H1 (cell line): ENCODE results near the gene TERF2IP. TPM values are rescaled to one million over a fixed set of nuclear protein-coding genes. Genes with fewer than 3 reads are reported as not detected.

Experiments used
- CTCF ChIA-PET: fragments of 300-600 bp; sonication (Branson Sonifier 250); formaldehyde crosslinking; loops from one replicate; lab custom pipeline; 2021; ENCODE audit not compliant: partially characterized antibody; lab: Charles Lee
- POLR2A ChIA-PET: fragments of 300-600 bp; sonication (Branson Sonifier 250); formaldehyde crosslinking; loops from one replicate; lab custom pipeline; 2021; ENCODE audit warnings: inconsistent platforms; ENCODE audit not compliant: partially characterized antibody; lab: Charles Lee
- DNase-seq, 2 experiments: peaks; one replicate each; pipeline versions ENCODE4 v3.0.0 to v3.0.0-alpha.2; 2010 to 2022; ENCODE audit warnings: low spot score in 2 of 2, low read depth in 1 of 2, mixed read lengths in 1 of 2
- FAIRE-seq: peaks from 2 replicates; lab custom pipeline; 2011; peaks lifted over from hg19 to GRCh38; lab: Jason Lieb, UNC
- H2AFZ ChIP-seq: 2 replicates; pipeline ENCODE4 v1.8.1; 2012; ENCODE audit warnings: low read length, inconsistent platforms
- H2AK5ac ChIP-seq: 2 replicates; pipeline ENCODE4 v1.6.1; 2013; ENCODE audit warnings: low read depth, low read length
- H2BK120ac ChIP-seq: replicated peaks from 2 replicates; pipeline ENCODE3; 2013; ENCODE audit warnings: low read depth, low read length, inconsistent platforms
- H2BK12ac ChIP-seq: 2 replicates; pipeline ENCODE4 v1.6.1; 2013; ENCODE audit warnings: low read depth, low read length
- H2BK15ac ChIP-seq: 2 replicates; pipeline ENCODE4 v1.6.1; 2013; ENCODE audit warnings: low read length
- H2BK20ac ChIP-seq: 2 replicates; pipeline ENCODE4 v1.6.1; 2013; ENCODE audit warnings: low read length
- H2BK5ac ChIP-seq: 2 replicates; pipeline ENCODE4 v1.6.1; 2013; ENCODE audit warnings: low read depth, low read length
- H3K14ac ChIP-seq: 2 replicates; pipeline ENCODE4 v1.6.1; 2013; ENCODE audit warnings: inconsistent platforms; ENCODE audit not compliant: insufficient read length
- H3K18ac ChIP-seq: 2 replicates; pipeline ENCODE4 v1.6.1; 2013; ENCODE audit warnings: low read length; ENCODE audit errors: extremely low read depth
- H3K23ac ChIP-seq: 2 replicates; pipeline ENCODE4 v1.6.1; 2013; ENCODE audit warnings: inconsistent platforms; ENCODE audit not compliant: insufficient read length
- H3K23me2 ChIP-seq: 2 replicates; pipeline ENCODE4 v1.6.1; 2013; ENCODE audit warnings: low read depth, low read length
- H3K27ac ChIP-seq: 2 replicates; pipeline ENCODE4 v1.6.1; 2011; ENCODE audit warnings: low read depth, low read length, inconsistent platforms
- H3K27me3 ChIP-seq, 4 experiments: replicated peaks in 1 of 4; 1 replicate in 1 of 4; 2 replicates in 3 of 4; pipeline versions ENCODE4 v1.6.1 to v1.8.1; 2011 to 2013; ENCODE audit warnings: low read length in 3 of 4, mild to moderate bottlenecking in 3 of 4, inconsistent platforms in 2 of 4, mixed read lengths in 2 of 4, moderate library complexity in 1 of 4; ENCODE audit not compliant: control insufficient read depth in 3 of 4, insufficient read depth in 3 of 4; ENCODE audit errors: extremely low read depth in 1 of 4
- H3K36me3 ChIP-seq, 4 experiments: 2 replicates each; pipeline versions ENCODE4 v1.6.1 to v1.8.1; 2011 to 2013; ENCODE audit warnings: mild to moderate bottlenecking in 4 of 4, low read length in 3 of 4, moderate library complexity in 2 of 4, control low read depth in 1 of 4, inconsistent platforms in 1 of 4; ENCODE audit not compliant: insufficient read depth in 4 of 4, control insufficient read depth in 2 of 4
- H3K4ac ChIP-seq: replicated peaks from 2 replicates; pipeline ENCODE3; 2013; ENCODE audit warnings: low read length, low read depth, mixed read lengths, inconsistent platforms; ENCODE audit not compliant: insufficient read length
- H3K4me1 ChIP-seq, 4 experiments: replicated peaks in 1 of 4; 1 replicate in 1 of 4; 2 replicates in 3 of 4; pipeline versions ENCODE4 v1.6.1 to v1.8.1; 2011 to 2013; ENCODE audit warnings: low read length in 3 of 4, inconsistent platforms in 2 of 4, mixed read lengths in 1 of 4; ENCODE audit not compliant: insufficient read depth in 4 of 4, control insufficient read depth in 3 of 4
- H3K4me2 ChIP-seq, 2 experiments: 2 replicates each; pipeline versions ENCODE4 v1.6.1 to v1.8.1; 2011 to 2013; ENCODE audit warnings: low read depth in 2 of 2, low read length in 2 of 2, control low read depth in 1 of 2, inconsistent platforms in 1 of 2, mild to moderate bottlenecking in 1 of 2; ENCODE audit not compliant: insufficient read depth in 1 of 2
- H3K4me3 ChIP-seq, 4 experiments: fragments of 200-600, 300-600 bp in 1 of 4; sonication (generic), shearing (Covaris generic), sonication (Bioruptor Twin) in 1 of 4; 2 replicates each; pipeline versions ENCODE4 v1.5.1 to v1.8.1; 2011 to 2016; ENCODE audit warnings: low read length in 4 of 4, low read depth in 3 of 4, control low read depth in 2 of 4, inconsistent platforms in 2 of 4, mild to moderate bottlenecking in 2 of 4, mixed read lengths in 1 of 4, moderate library complexity in 1 of 4; ENCODE audit not compliant: insufficient read depth in 2 of 4; ENCODE audit errors: extremely low read depth in 1 of 4
- H3K56ac ChIP-seq: replicated peaks from 2 replicates; pipeline ENCODE3; 2013; ENCODE audit warnings: low read depth, mild to moderate bottlenecking, mixed read lengths, low read length, inconsistent platforms; ENCODE audit not compliant: insufficient read length
- H3K79me1 ChIP-seq: 2 replicates; pipeline ENCODE4 v1.6.1; 2013; ENCODE audit warnings: low read depth, low read length, control low read depth
- H3K79me2 ChIP-seq, 2 experiments: 2 replicates each; pipeline versions ENCODE4 v1.6.1 to v1.8.1; 2012 to 2013; ENCODE audit warnings: low read length in 2 of 2, mild to moderate bottlenecking in 2 of 2, inconsistent platforms in 1 of 2; ENCODE audit not compliant: insufficient read depth in 2 of 2, control insufficient read depth in 1 of 2
- H3K9ac ChIP-seq, 4 experiments: replicated peaks in 1 of 4; 1 replicate in 1 of 4; 2 replicates in 3 of 4; pipeline versions ENCODE4 v1.6.1 to v1.8.1; 2011 to 2013; ENCODE audit warnings: low read depth in 3 of 4, low read length in 3 of 4, control low read depth in 2 of 4, mild to moderate bottlenecking in 2 of 4, moderate library complexity in 2 of 4, inconsistent platforms in 1 of 4; ENCODE audit errors: extremely low read depth in 1 of 4
- H3K9me3 ChIP-seq, 2 experiments: 2 replicates each; pipeline versions ENCODE4 v1.6.1 to v1.8.1; 2012 to 2013; ENCODE audit warnings: mild to moderate bottlenecking in 2 of 2, moderate library complexity in 2 of 2, control low read depth in 1 of 2, inconsistent platforms in 1 of 2, low read depth in 1 of 2, low read length in 1 of 2, mixed read lengths in 1 of 2; ENCODE audit not compliant: insufficient read depth in 2 of 2
- H4K20me1 ChIP-seq, 2 experiments: replicated peaks in 1 of 2; 2 replicates each; pipeline versions ENCODE3 to v1.8.1; 2011 to 2013; ENCODE audit warnings: inconsistent platforms in 2 of 2, low read length in 2 of 2, mild to moderate bottlenecking in 1 of 2; ENCODE audit not compliant: insufficient read depth in 2 of 2, control insufficient read depth in 1 of 2
- H4K5ac ChIP-seq: 2 replicates; pipeline ENCODE4 v1.6.1; 2013; ENCODE audit warnings: low read length, low read depth, mixed read lengths, inconsistent platforms; ENCODE audit not compliant: insufficient read length
- H4K8ac ChIP-seq: 2 replicates; pipeline ENCODE4 v1.8.0; 2013; ENCODE audit warnings: mild to moderate bottlenecking, moderate library complexity, low read length, inconsistent platforms; ENCODE audit not compliant: insufficient read depth; ENCODE audit errors: extremely low read depth
- H4K91ac ChIP-seq: replicated peaks from 2 replicates; pipeline ENCODE3; 2013; ENCODE audit warnings: low read length, mixed read lengths, inconsistent platforms; ENCODE audit not compliant: insufficient read length
- FOSL1 ChIP-seq: IDR thresholded peaks from 2 replicates; pipeline ENCODE4 v1.6.1; 2011; ENCODE audit warnings: mild to moderate bottlenecking, low read depth, low read length, moderate library complexity; ENCODE audit not compliant: insufficient read depth
- JUND ChIP-seq: IDR thresholded peaks from 2 replicates; pipeline ENCODE4 v1.6.1; 2011; ENCODE audit warnings: mild to moderate bottlenecking, improper control_type of control experiment, low read length
- KDM5A ChIP-seq: fragments of 200-600 bp; IDR thresholded peaks from 2 replicates; pipeline ENCODE4 v1.7.1; 2012; ENCODE audit warnings: mild to moderate bottlenecking, low read length, inconsistent platforms, mixed read lengths
- POLR2A ChIP-seq, 2 experiments: IDR thresholded peaks; 1 replicate in 1 of 2; 2 replicates in 1 of 2; pipeline ENCODE4 v1.6.1; 2011; ENCODE audit warnings: low read depth in 2 of 2, low read length in 2 of 2, mild to moderate bottlenecking in 2 of 2; ENCODE audit errors: control extremely low read depth in 1 of 2
- RXRA ChIP-seq: IDR thresholded peaks from 2 replicates; pipeline ENCODE4 v1.6.1; 2011; ENCODE audit warnings: low read depth, mild to moderate bottlenecking, low read length, moderate library complexity; ENCODE audit not compliant: insufficient read depth
- TCF12 ChIP-seq: IDR thresholded peaks from 2 replicates; pipeline ENCODE4 v1.6.1; 2011; ENCODE audit warnings: low read depth, mild to moderate bottlenecking, low read length
- WGBS, 2 experiments: shearing (Covaris generic) in 1 of 2; methylation state at CpG; one replicate each; pipeline versions ENCODE4 v1.1.6 to v1.1.7; 2013 to 2015; ENCODE audit warnings: low lambda C conversion rate in 2 of 2, mixed read lengths in 2 of 2, inconsistent platforms in 1 of 2, low coverage in 1 of 2, missing lambda C conversion rate in 1 of 2; ENCODE audit not compliant: insufficient replicate concordance in 2 of 2, insufficient coverage in 1 of 2, insufficient read length in 1 of 2; ENCODE audit errors: extremely low coverage in 1 of 2, missing lambda C conversion rate in 1 of 2; 5-methylcytosine and 5-hydroxymethylcytosine counted together
- polyA plus RNA-seq, 7 experiments: library from polyadenylated mRNA; depleted of rRNA in 3 of 7; stranded (reverse) in 5 of 7; unstranded in 2 of 7; fragments of >200 nt in 5 of 7; fragments of 200-250 nt in 2 of 7; gene quantifications; 1 replicate in 5 of 7; 2 replicates in 1 of 7; 4 replicates in 1 of 7; pipeline versions ENCODE4 v1.2.1 to v1.2.3, GENCODE V29; 2011 to 2013; ENCODE audit warnings: missing spikeins in 2 of 7, mixed read lengths in 2 of 7
- total RNA-seq: library from RNA; stranded (reverse); fragmentation: NEBNext Ultra II Directional; extraction: Animal tissue kit (Norgen Biotek cat#: 25700); gene quantifications from 2 replicates; pipeline ENCODE4 v1.2.1, GENCODE V29; 2021

TERF2IP gene
- total and polyA plus RNA-seq, 2 of the 8 experiments (the other 6 are each of a cell fraction or from before 2014, with no cell fraction given): 5.5 to 15.1 TPM

DNA sequence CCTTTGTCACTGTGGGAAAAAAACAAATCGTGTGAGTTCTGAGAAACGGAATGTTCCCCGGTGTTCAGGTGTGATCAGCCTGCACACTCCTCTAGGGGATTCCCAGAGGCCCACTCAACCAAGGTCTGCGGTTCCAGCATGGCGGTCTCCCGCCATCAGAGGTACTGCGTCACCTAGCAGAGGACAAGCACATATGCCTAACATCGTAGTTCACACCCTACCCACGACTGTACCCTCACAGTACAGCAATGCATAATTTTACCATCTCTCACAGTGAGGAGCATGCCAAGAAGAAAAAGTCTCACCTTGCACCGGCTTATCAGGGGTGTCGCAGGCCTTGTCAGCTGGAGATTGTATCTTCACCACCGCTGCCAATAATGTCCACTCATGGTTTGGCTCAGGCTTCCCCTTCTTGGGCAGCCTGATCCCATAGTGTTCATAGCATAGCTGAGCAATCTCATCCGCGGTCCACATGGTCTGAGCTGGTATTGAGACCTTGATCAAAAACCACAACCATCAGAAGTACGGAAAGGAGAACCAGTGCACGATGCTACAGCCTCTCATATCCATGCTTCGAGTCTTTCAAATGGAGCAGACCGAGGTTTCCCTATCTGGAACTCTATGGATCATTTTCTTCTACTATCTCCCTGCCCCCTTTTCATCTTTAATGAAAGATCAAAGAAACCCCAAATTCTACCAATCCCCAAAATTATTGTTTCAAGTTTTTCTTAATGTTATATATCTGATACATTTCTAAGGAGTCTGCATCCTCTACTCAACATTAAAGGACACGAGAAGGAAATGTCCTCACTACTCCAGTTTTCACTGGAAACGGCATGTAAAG, 27.0 kb upstream of the TERF2IP start:
- Histone ChIP-seq H4K20me1 (peaks cover 0 to 1% of the 10 kb centered on the region in 2 experiments), H3K79me2 (peaks cover 0 to 6% of the 10 kb centered on the region in 2 experiments; a peak in 1 of 4 replicates), H3K36me3 (peaks cover 4 to 43% (median 27%) of the 10 kb centered on the region in 4 experiments), H3K27ac (no peak overlapping the region), H3K9ac (no peak overlapping the region; a peak in 1 of 7 replicates), H3K14ac (no peak overlapping the region), H2BK120ac (no peak overlapping the region), H3K79me1 (no peaks in the 10 kb centered on the region; the same call in 1 of the 2 replicates), H3K23me2 (peaks cover 6% of the 10 kb centered on the region), H4K5ac (no peak overlapping the region), H3K4ac (no peak overlapping the region), H3K4me3 (no peak overlapping the region), H3K23ac (no peak overlapping the region), H3K4me1 (peaks cover 0 to 9% (median 4%) of the 10 kb centered on the region in 4 experiments; a peak in 5 of 7 replicates), H2BK15ac (no peak overlapping the region), H3K18ac (no peak overlapping the region), H2AK5ac (no peak overlapping the region), H4K8ac (no peak overlapping the region; the same call in 1 of the 2 replicates), H2AFZ (no peak overlapping the region), H2BK20ac (no peak overlapping the region), H3K56ac (no peak overlapping the region), H3K4me2 (no peak overlapping the region), H2BK5ac (no peak overlapping the region), H3K9me3 (no peaks in the 10 kb centered on the region), H4K91ac (no peak overlapping the region), H3K27me3 (no peaks in the 10 kb centered on the region), H2BK12ac (no peak overlapping the region)
- no peak for DNase-seq
- WGBS, 2 experiments: 89% methylated on average over 20 of the region's 20 CpGs; no CpG with 5 or more reads in 1 of the 2 experiments
- ChIA-PET CTCF (interaction anchor here (0.6 to 4.3 kb wide), 13 partner anchors 8 to 424 kb away, joined by 3 to 22 read pairs (median 4); no protein-coding TSS in a partner anchor), POLR2A (interaction anchor here (0.9 to 1.7 kb wide), 3 partner anchors 14 to 103 kb away, joined by 4 to 6 read pairs (median 5); no protein-coding TSS in a partner anchor)
- no peak for FAIRE-seq
- TF ChIP-seq TCF12: no peak
- no peak for TF ChIP-seq JUND
- 0 out of 3 replicates have a peak, but pooled peaks of 1 of the 2 experiments have one; percentile 20 for TF ChIP-seq POLR2A (IDR thresholded peaks at IDR 0.05; ENCODE audit: control extremely low read depth in 1 of 2, low read depth in 2 of 2, low read length in 2 of 2)
- TF ChIP-seq RXRA: no peak
- TF ChIP-seq KDM5A: no peak
- TF ChIP-seq FOSL1: no peak
